Measurements from ENCODE around the gene CRYZ.
"Not testable (repeated sequence)": the region's sequence is repeated elsewhere in the genome, so short reads cannot be mapped to it uniquely, and the experiment has no call there.

CRYZ gene

GRCh38 chr1:74733604-74734484 lies 994 bp upstream of the CRYZ start:
- H3K9ac ChIP-seq, result peak overlapping the region; percentile 75
- no peaks in the 10 kb centered on the region for H4K20me1 ChIP-seq (ENCODE audit: insufficient read depth)
- peaks cover 18% of the 10 kb centered on the region for H3K4me1 ChIP-seq (ENCODE audit: low read depth, poor library complexity, severe bottlenecking)
- H3K27ac ChIP-seq, result peak overlapping the region; percentile 85
- peak overlapping the region; percentile 68 for H2AFZ ChIP-seq (ENCODE audit: low read depth)
- H3K79me2 ChIP-seq (ENCODE audit: insufficient read depth, low read depth), result peaks cover 16% of the 10 kb centered on the region; the same call in 1 of the 2 replicates
- H3K27me3 ChIP-seq (ENCODE audit: insufficient read depth, low read depth), result no peaks in the 10 kb centered on the region
- H3K4me2 ChIP-seq, result peak overlapping the region; percentile 87
- H3K36me3 ChIP-seq (ENCODE audit: insufficient read depth), result no peaks in the 10 kb centered on the region
- peak; percentile 44; the same call in 1 of the 2 replicates for TF ChIP-seq CTCF (conservative IDR thresholded peaks at IDR 0.05; ENCODE audit: low read depth, low read length)
- no peak overlapping the region for H3K4me3 ChIP-seq (IDR thresholded peaks at IDR 0.05; ENCODE audit: insufficient read depth, low read depth, low read length)

- Histone ChIP-seq H3K4me1 (ENCODE audit: low read depth, poor library complexity, severe bottlenecking) (peaks cover 18% of the 10 kb centered on the region), H3K9ac (peak overlapping the region; percentile 75), H3K27ac (peak overlapping the region; percentile 85), H3K79me2 (ENCODE audit: insufficient read depth, low read depth) (peaks cover 16% of the 10 kb centered on the region; the same call in 1 of the 2 replicates), H3K4me2 (peak overlapping the region; percentile 87), H2AFZ (ENCODE audit: low read depth) (peak overlapping the region; percentile 68; the same call in 1 of the 2 replicates)
- H4K20me1 ChIP-seq (ENCODE audit: insufficient read depth); H3K4me3 ChIP-seq (IDR thresholded peaks at IDR 0.05; ENCODE audit: insufficient read depth, low read depth, low read length); H3K27me3 ChIP-seq (ENCODE audit: insufficient read depth, low read depth); H3K36me3 ChIP-seq (ENCODE audit: insufficient read depth): not testable (repeated sequence)
Measured at GRCh38 chr1:74732071-74732946, 541 bp downstream of the CRYZ start.

GRCh38 chr1:74731399-74732052 lies 1.3 kb downstream of the CRYZ start:
- Histone ChIP-seq H4K20me1 (ENCODE audit: insufficient read depth) (no peaks in the 10 kb centered on the region), H3K79me2 (ENCODE audit: insufficient read depth, low read depth) (peaks cover 16% of the 10 kb centered on the region; the same call in 1 of the 2 replicates), H3K9ac (no peak overlapping the region), H3K4me1 (ENCODE audit: low read depth, poor library complexity, severe bottlenecking) (peaks cover 18% of the 10 kb centered on the region), H2AFZ (ENCODE audit: low read depth) (no peak overlapping the region), H3K27me3 (ENCODE audit: insufficient read depth, low read depth) (no peaks in the 10 kb centered on the region), H3K27ac (no peak overlapping the region), H3K36me3 (ENCODE audit: insufficient read depth) (no peaks in the 10 kb centered on the region), H3K4me2 (peak overlapping the region; percentile 33; the same call in 1 of the 2 replicates), H3K4me3 (IDR thresholded peaks at IDR 0.05; ENCODE audit: insufficient read depth, low read depth, low read length) (no peak overlapping the region)
- no peak for TF ChIP-seq CTCF (conservative IDR thresholded peaks at IDR 0.05; ENCODE audit: low read depth, low read length)

- no peaks in the 10 kb centered on the region for H3K36me3 ChIP-seq (ENCODE audit: insufficient read depth)
- no peaks in the 10 kb centered on the region for H3K27me3 ChIP-seq (ENCODE audit: insufficient read depth, low read depth)
- no peak overlapping the region for H3K4me3 ChIP-seq (IDR thresholded peaks at IDR 0.05; ENCODE audit: insufficient read depth, low read depth, low read length)
- no peak overlapping the region for H2AFZ ChIP-seq (ENCODE audit: low read depth)
- H3K4me2 ChIP-seq, result no peak overlapping the region
- H4K20me1 ChIP-seq (ENCODE audit: insufficient read depth), result no peaks in the 10 kb centered on the region
- H3K79me2 ChIP-seq (ENCODE audit: insufficient read depth, low read depth), result peaks cover 10% of the 10 kb centered on the region; the same call in 1 of the 2 replicates
- peaks cover 14% of the 10 kb centered on the region for H3K4me1 ChIP-seq (ENCODE audit: low read depth, poor library complexity, severe bottlenecking)
- no peak for TF ChIP-seq CTCF (conservative IDR thresholded peaks at IDR 0.05; ENCODE audit: low read depth, low read length)
- no peak overlapping the region for H3K9ac ChIP-seq
- H3K27ac ChIP-seq, result no peak overlapping the region
Measured at GRCh38 chr1:74729741-74730478, 2.9 kb downstream of the CRYZ start.

Data from KMS-11 (cell line).